ENCODE results near the gene IFIT1B. TPM values are rescaled to one million over a fixed set of nuclear protein-coding genes. Genes with fewer than 3 reads are reported as not detected.
"Not testable (repeated sequence)": the region's sequence is repeated elsewhere in the genome, so short reads cannot be mapped to it uniquely, and the experiment has no call there.

The IFIT1B gene
- total RNA-seq, 1 donor from 2014 or later, result not detected

DNA sequence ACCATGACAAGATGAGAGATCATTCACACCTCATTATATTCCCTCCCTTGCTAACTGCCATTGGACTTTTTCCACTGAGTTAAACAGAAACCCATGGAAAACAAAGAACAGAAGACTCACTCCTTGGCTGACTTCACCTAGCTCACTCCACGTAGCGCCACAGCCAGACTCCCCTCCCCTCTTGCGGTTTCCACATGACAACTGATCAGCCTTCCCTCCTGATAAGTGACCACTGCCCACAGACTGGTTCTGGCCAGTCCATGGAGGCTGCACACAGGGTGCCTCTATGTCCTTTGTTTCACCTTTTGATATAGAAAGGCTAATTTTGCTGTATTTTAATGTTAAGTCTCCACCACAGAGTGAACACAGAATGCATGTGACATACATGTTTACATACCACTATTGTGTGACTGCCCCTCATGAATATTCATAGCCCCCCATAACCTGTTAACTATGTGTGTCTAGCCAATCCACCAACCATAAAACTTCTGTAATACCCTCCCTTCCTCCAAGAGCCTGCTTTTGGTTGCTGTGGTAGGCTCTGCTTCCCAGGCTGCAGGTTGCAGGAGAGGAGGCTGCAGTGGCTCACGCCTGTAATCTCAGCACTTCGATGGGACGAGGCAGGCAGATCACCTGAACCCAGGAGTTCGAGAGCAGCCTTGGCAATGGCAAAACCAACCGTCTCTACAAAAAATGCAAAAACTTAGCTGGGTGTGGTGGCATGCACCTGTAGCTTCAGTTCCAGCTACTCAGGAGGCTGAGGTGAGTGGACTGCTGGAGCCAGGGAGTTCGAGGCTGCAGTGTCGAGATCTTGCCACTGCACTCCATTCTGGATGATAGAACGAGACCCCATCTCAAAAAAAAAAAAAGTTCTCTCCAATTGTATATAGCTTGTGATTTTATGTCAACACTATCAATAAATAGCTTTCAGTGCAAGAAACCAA is 26.5 kb downstream of the IFIT1B start:
- Mint-ChIP-seq H3K27ac (ENCODE audit: unreplicated experiment) (no peak overlapping the region), H3K36me3 (ENCODE audit: low read depth) (peaks cover 48% of the 10 kb centered on the region), H3K4me3 (no peak overlapping the region), H3K4me1 (no peaks in the 10 kb centered on the region), H3K27me3 (ENCODE audit: low read depth) (no peaks in the 10 kb centered on the region), H3K9me3 (peaks cover 4% of the 10 kb centered on the region)
- TF ChIP-seq, protein P1, sequence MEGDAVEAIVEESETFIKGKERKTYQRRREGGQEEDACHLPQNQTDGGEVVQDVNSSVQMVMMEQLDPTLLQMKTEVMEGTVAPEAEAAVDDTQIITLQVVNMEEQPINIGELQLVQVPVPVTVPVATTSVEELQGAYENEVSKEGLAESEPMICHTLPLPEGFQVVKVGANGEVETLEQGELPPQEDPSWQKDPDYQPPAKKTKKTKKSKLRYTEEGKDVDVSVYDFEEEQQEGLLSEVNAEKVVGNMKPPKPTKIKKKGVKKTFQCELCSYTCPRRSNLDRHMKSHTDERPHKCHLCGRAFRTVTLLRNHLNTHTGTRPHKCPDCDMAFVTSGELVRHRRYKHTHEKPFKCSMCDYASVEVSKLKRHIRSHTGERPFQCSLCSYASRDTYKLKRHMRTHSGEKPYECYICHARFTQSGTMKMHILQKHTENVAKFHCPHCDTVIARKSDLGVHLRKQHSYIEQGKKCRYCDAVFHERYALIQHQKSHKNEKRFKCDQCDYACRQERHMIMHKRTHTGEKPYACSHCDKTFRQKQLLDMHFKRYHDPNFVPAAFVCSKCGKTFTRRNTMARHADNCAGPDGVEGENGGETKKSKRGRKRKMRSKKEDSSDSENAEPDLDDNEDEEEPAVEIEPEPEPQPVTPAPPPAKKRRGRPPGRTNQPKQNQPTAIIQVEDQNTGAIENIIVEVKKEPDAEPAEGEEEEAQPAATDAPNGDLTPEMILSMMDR (conservative IDR thresholded peaks at IDR 0.05), result no peak
- no peak for DNase-seq (ENCODE audit: low read depth, low spot score)

DNA sequence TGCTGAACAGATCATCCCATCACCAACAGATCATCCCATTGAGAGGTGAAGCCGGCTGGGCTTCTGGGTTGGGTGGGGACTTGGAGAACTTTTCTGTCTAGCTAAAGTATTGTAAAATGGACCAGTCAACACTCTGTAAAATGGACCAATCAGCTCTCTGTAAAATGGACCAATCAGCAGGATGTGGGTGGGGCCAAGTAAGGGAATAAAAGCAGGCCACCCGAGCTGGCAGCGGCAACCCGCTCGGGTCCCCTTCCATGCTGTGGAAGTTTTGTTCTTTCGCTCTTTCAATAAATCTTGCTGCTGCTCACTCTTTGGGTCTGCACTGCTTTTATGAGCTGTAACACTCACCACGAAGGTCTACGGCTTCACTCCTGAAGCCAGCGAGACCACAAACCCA is 28.3 kb downstream of the IFIT1B start:
- not testable (repeated sequence) for H3K4me1 Mint-ChIP-seq; H3K27me3 Mint-ChIP-seq (ENCODE audit: low read depth); H3K4me3 Mint-ChIP-seq; DNase-seq (ENCODE audit: low read depth, low spot score); H3K9me3 Mint-ChIP-seq; H3K27ac Mint-ChIP-seq (ENCODE audit: unreplicated experiment)
- H3K36me3 Mint-ChIP-seq (ENCODE audit: low read depth), result peaks cover 44% of the 10 kb centered on the region

DNA sequence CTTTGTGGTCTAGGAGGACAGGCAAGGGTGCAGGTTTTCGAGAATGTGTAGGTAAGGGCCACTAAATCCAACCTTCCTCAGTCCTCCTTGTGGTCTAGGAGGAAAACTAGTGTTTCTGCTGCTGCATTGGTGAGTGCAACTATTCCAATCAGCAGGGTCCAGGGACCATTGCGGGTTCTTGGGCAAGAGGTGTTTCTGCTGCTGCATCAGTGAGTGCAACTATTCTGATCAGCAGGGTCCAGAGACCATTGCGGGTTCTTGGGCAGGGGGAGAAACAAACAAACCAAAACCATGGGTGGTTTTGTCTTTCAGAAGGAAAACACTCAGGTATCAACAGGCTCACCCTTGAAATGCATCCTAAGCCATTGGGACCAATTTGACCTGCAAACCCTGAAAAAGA is 29.9 kb downstream of the IFIT1B start:
- H3K4me3 Mint-ChIP-seq; H3K27me3 Mint-ChIP-seq (ENCODE audit: low read depth); DNase-seq (ENCODE audit: low read depth, low spot score); H3K4me1 Mint-ChIP-seq; H3K9me3 Mint-ChIP-seq; H3K27ac Mint-ChIP-seq (ENCODE audit: unreplicated experiment): not testable (repeated sequence)
- H3K36me3 Mint-ChIP-seq (ENCODE audit: low read depth), result peaks cover 42% of the 10 kb centered on the region

DNA sequence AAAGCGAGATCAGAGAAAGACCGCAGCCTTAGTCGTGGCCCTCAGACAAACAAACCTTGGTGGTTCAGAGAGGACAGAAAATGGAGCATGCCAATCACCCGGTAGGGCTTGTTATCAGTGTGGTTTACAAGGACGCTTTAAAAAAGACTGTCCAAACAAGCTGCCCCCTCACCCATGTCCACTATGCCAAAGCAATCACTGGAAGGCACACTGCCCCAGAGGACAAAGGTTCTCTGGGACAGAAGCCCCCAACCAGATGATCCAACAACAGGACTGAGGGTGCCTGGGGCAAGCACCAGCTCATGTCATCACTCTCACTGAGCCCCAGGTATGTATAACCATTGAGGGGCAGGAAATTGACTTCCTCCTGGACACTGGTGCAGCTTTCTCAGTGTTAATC is 31.4 kb downstream of the IFIT1B start:
- H3K9me3 Mint-ChIP-seq, result not testable (repeated sequence)

DNA sequence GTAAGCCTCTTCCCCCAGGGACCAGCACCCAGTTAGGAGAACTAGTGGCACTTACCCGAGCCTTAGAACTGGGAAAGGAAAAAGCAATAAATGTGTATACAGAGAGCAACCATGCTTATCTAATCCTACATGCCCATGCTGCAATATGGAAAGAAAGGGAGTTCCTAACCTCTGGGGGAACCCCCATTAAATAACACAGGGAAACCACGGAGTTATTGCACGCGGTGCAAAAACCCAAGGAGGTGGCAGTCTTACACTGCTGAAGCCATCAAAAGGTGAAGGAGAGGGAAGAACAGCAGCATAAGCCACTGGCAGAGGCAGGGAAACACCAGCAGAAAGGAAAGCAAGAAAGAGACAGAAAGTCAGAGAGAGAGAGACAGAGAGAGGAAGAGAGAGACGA is 32.7 kb downstream of the IFIT1B start:
- H3K27me3 Mint-ChIP-seq (ENCODE audit: low read depth); H3K27ac Mint-ChIP-seq (ENCODE audit: unreplicated experiment); H3K9me3 Mint-ChIP-seq; DNase-seq (ENCODE audit: low read depth, low spot score): not testable (repeated sequence)
- peaks cover 29% of the 10 kb centered on the region for H3K36me3 Mint-ChIP-seq (ENCODE audit: low read depth)
- H3K4me1 Mint-ChIP-seq, result peaks cover 18% of the 10 kb centered on the region
- H3K4me3 Mint-ChIP-seq, result peak overlapping the region; percentile 19

More for the DNA sequence above, 31.4 kb downstream of the IFIT1B start:
- H3K4me3 Mint-ChIP-seq; H3K27me3 Mint-ChIP-seq (ENCODE audit: low read depth); DNase-seq (ENCODE audit: low read depth, low spot score); H3K27ac Mint-ChIP-seq (ENCODE audit: unreplicated experiment): not testable (repeated sequence)
- peaks cover 12% of the 10 kb centered on the region for H3K4me1 Mint-ChIP-seq
- H3K36me3 Mint-ChIP-seq (ENCODE audit: low read depth), result peaks cover 38% of the 10 kb centered on the region

DNA sequence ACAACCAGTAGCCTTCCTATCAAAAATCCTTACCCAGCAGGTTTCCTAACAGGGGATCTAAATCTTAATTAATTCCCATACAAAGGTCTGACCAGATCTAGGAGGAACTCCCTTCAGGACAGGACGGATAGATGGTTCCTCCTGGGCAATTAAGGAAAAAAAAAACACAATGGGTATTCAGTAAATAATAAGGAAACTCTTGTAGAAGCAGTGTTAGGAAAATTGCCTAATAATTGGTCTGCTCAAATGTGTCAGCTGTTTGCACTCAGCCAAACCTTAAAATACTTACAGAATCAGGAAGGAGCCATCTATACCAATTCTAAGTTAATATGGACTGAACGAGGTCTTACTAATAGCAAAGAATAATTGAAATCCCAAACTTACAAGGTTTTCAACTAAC is 33.3 kb downstream of the IFIT1B start:
- H3K27ac Mint-ChIP-seq (ENCODE audit: unreplicated experiment); H3K9me3 Mint-ChIP-seq; H3K27me3 Mint-ChIP-seq (ENCODE audit: low read depth); DNase-seq (ENCODE audit: low read depth, low spot score): not testable (repeated sequence)
- H3K4me3 Mint-ChIP-seq, result peak overlapping the region; percentile 48
- peaks cover 21% of the 10 kb centered on the region for H3K4me1 Mint-ChIP-seq
- peaks cover 27% of the 10 kb centered on the region for H3K36me3 Mint-ChIP-seq (ENCODE audit: low read depth)

DNA sequence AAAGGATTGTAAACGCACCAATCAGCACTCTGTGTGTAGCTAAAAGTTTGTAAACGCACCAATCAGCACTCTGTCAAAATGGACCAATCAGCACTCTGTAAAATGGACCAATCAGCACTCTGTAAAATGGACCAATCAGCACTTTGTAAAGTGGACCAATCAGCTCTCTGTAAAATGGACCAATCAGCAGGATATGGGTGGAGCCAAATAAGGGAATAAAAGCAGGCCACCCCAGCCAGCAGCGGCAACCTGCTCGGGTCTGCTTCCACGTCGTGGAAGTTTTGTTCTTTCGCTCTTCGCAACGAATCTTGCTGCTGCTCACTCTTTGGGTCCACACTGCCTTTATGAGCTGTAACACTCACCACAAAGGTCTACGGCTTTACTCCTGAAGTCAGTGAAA is 34.4 kb downstream of the IFIT1B start:
- DNase-seq (ENCODE audit: low read depth, low spot score); H3K27me3 Mint-ChIP-seq (ENCODE audit: low read depth); H3K9me3 Mint-ChIP-seq; H3K27ac Mint-ChIP-seq (ENCODE audit: unreplicated experiment): not testable (repeated sequence)
- Mint-ChIP-seq H3K4me1 (peaks cover 26% of the 10 kb centered on the region), H3K36me3 (ENCODE audit: low read depth) (peaks cover 23% of the 10 kb centered on the region), H3K4me3 (peak overlapping the region; percentile 42)

DNA sequence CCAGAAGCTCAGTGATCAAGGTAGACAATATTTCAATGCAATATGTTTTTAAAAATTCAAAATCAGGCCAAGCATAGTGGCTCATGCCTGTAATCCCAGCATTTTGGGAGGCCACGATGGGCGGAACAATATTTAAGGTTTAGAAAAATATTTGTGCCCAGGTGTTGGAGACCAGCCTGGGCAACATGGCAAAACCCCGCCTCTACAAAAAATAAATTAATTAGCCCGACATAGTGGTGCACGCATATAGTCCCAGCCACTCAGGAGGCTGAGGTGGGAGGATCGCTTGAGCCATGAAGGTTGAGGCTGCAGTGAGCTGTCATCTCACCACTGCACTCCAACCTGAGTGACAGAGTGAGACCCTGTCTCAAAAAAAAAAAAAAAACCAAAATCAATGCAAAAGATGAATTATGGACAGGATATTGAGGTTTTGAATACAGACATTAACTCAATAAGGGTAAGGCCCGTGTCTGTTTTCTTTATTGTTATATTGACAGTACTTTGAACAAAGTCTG is 35.6 kb downstream of the IFIT1B start:
- Mint-ChIP-seq H3K36me3 (ENCODE audit: low read depth) (peaks cover 17% of the 10 kb centered on the region), H3K9me3 (peaks cover 3% of the 10 kb centered on the region), H3K27ac (ENCODE audit: unreplicated experiment) (peak overlapping the region; percentile 23), H3K4me3 (peak overlapping the region; percentile 99), H3K4me1 (peaks cover 33% of the 10 kb centered on the region), H3K27me3 (ENCODE audit: low read depth) (no peaks in the 10 kb centered on the region)
- DNase-seq (ENCODE audit: low read depth, low spot score), result no peak
- TF ChIP-seq, protein P1 (conservative IDR thresholded peaks at IDR 0.05), result no peak

Data from neural crest cell (in vitro differentiated cells).